Tibial nerve (tissue), 4 donors: ENCODE measurements around the gene LRFN4.

ENCODE experiments used
- CTCF ChIP-seq, 5 experiments: fragments of 200-600 bp in 3 of 5; fragments of 450-650 bp in 2 of 5; sonication (generic) in 3 of 5; IDR thresholded peaks; one replicate each; pipeline ENCODE4 v1.5.1; 2016 to 2019; ENCODE audit warnings: antibody characterized with exemption in 5 of 5, mild to moderate bottlenecking in 3 of 5, moderate library complexity in 2 of 5
- EP300 ChIP-seq, 2 donors: sonication (generic); formaldehyde crosslinking; IDR thresholded peaks; one replicate each; pipeline ENCODE4 v1.6.1; 2017; ENCODE audit warnings: antibody characterized with exemption in 2 of 2, mild to moderate bottlenecking in 1 of 2
- POLR2A ChIP-seq, 2 donors: fragments of 450-650 bp; IDR thresholded peaks; one replicate each; pipeline ENCODE4 v1.6.1; 2017; ENCODE audit warnings: antibody characterized with exemption in 2 of 2, mild to moderate bottlenecking in 2 of 2, moderate library complexity in 2 of 2

- no peak for TF ChIP-seq CTCF (IDR thresholded peaks at IDR 0.05)
- no peak for TF ChIP-seq POLR2A (IDR thresholded peaks at IDR 0.05)
- TF ChIP-seq EP300 (IDR thresholded peaks at IDR 0.05), result no peak
These were observed 10.2 kb upstream of the LRFN4 start for GRCh38 chr11:66846671-66847091.
